ENCODE measurements around the gene ALDH9A1. TPM values are rescaled to one million over a fixed set of nuclear protein-coding genes. Genes with fewer than 3 reads are reported as not detected.

ALDH9A1 gene
- total RNA-seq, 1 donor: 118 TPM

GRCh38 chr1:165629848-165630628 lies 68.3 kb downstream of the ALDH9A1 start:
- peak overlapping the region; percentile 93 for H2AFZ ChIP-seq (ENCODE audit: low read length)
- H3K4me3 ChIP-seq (ENCODE audit: insufficient read depth, low read length): peak overlapping the region; percentile 90
- no peak for DNase-seq (ENCODE audit: insufficient read length, low spot score, missing footprints)
- peaks cover 39% of the 10 kb centered on the region for H3K79me2 ChIP-seq (ENCODE audit: insufficient read depth, low read length)
- H3K27me3 ChIP-seq (ENCODE audit: insufficient read depth, low read length): no peaks in the 10 kb centered on the region
- no peak for TF ChIP-seq CTCF (IDR thresholded peaks at IDR 0.05; ENCODE audit: extremely low read depth, low read depth, low read length)
- peaks cover 17% of the 10 kb centered on the region for H4K20me1 ChIP-seq (ENCODE audit: insufficient read depth, low read length)
- no peaks in the 10 kb centered on the region for H3K9me3 ChIP-seq (ENCODE audit: low read depth, low read length)
- H3K4me1 ChIP-seq (ENCODE audit: insufficient read depth, low read length): peaks cover 25% of the 10 kb centered on the region
- peak overlapping the region; percentile 97 for H3K4me2 ChIP-seq (ENCODE audit: insufficient read depth, low read length)
- no peaks in the 10 kb centered on the region for H3K36me3 ChIP-seq (ENCODE audit: insufficient read depth, low read length)
- peak overlapping the region; percentile 85 for H3K27ac ChIP-seq (ENCODE audit: low read depth, low read length)

DNA sequence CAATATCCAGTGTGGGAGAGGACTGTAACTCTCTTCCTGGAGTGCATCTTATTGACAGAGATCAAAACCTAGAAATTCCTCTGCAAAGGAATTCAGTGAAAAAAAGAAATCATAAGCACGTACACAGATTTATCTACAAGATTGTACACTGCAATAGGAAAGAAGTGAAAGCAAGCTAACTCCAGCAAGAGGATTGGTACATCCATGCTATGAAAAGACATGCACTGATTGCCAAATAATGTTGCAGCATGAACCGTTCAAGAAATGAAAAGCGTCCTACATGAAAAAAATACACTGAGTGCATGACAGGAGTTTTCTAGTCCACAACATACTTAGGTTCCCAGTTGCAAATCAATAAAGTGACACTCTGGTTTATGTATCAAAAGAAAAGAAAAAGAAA lies 69.2 kb downstream of the ALDH9A1 start:
- H3K36me3 ChIP-seq (ENCODE audit: insufficient read depth, low read length): no peaks in the 10 kb centered on the region
- no peak overlapping the region for H3K4me3 ChIP-seq (ENCODE audit: insufficient read depth, low read length)
- H2AFZ ChIP-seq (ENCODE audit: low read length): no peak overlapping the region
- H3K27ac ChIP-seq (ENCODE audit: low read depth, low read length): no peak overlapping the region
- DNase-seq (ENCODE audit: insufficient read length, low spot score, missing footprints): no peak
- no peaks in the 10 kb centered on the region for H3K9me3 ChIP-seq (ENCODE audit: low read depth, low read length)
- H4K20me1 ChIP-seq (ENCODE audit: insufficient read depth, low read length): peaks cover 15% of the 10 kb centered on the region
- H3K4me2 ChIP-seq (ENCODE audit: insufficient read depth, low read length): no peak overlapping the region
- no peaks in the 10 kb centered on the region for H3K27me3 ChIP-seq (ENCODE audit: insufficient read depth, low read length)
- peaks cover 22% of the 10 kb centered on the region for H3K4me1 ChIP-seq (ENCODE audit: insufficient read depth, low read length)
- TF ChIP-seq CTCF (IDR thresholded peaks at IDR 0.05; ENCODE audit: extremely low read depth, low read depth, low read length): no peak
- peaks cover 30% of the 10 kb centered on the region for H3K79me2 ChIP-seq (ENCODE audit: insufficient read depth, low read length)

GRCh38 chr1:165628147-165628822 lies 70.1 kb downstream of the ALDH9A1 start:
- Histone ChIP-seq H3K4me1 (ENCODE audit: insufficient read depth, low read length) (peaks cover 13% of the 10 kb centered on the region), H3K4me2 (ENCODE audit: insufficient read depth, low read length) (no peak overlapping the region), H3K27ac (ENCODE audit: low read depth, low read length) (no peak overlapping the region), H2AFZ (ENCODE audit: low read length) (no peak overlapping the region), H3K79me2 (ENCODE audit: insufficient read depth, low read length) (peaks cover 22% of the 10 kb centered on the region), H3K9me3 (ENCODE audit: low read depth, low read length) (no peaks in the 10 kb centered on the region), H3K4me3 (ENCODE audit: insufficient read depth, low read length) (no peak overlapping the region), H3K36me3 (ENCODE audit: insufficient read depth, low read length) (no peaks in the 10 kb centered on the region), H4K20me1 (ENCODE audit: insufficient read depth, low read length) (peaks cover 7% of the 10 kb centered on the region), H3K27me3 (ENCODE audit: insufficient read depth, low read length) (no peaks in the 10 kb centered on the region)
- no peak for DNase-seq (ENCODE audit: insufficient read length, low spot score, missing footprints)
- no peak for TF ChIP-seq CTCF (IDR thresholded peaks at IDR 0.05; ENCODE audit: extremely low read depth, low read depth, low read length)

GRCh38 chr1:165624441-165624840 lies 73.9 kb downstream of the ALDH9A1 start:
- Histone ChIP-seq H3K4me2 (ENCODE audit: insufficient read depth, low read length) (no peak overlapping the region), H2AFZ (ENCODE audit: low read length) (no peak overlapping the region), H3K9me3 (ENCODE audit: low read depth, low read length) (no peaks in the 10 kb centered on the region), H3K4me1 (ENCODE audit: insufficient read depth, low read length) (no peaks in the 10 kb centered on the region), H3K36me3 (ENCODE audit: insufficient read depth, low read length) (no peaks in the 10 kb centered on the region), H3K4me3 (ENCODE audit: insufficient read depth, low read length) (no peak overlapping the region), H3K79me2 (ENCODE audit: insufficient read depth, low read length) (no peaks in the 10 kb centered on the region), H4K20me1 (ENCODE audit: insufficient read depth, low read length) (no peaks in the 10 kb centered on the region), H3K27me3 (ENCODE audit: insufficient read depth, low read length) (peaks cover 6% of the 10 kb centered on the region), H3K27ac (ENCODE audit: low read depth, low read length) (no peak overlapping the region)
- DNase-seq (ENCODE audit: insufficient read length, low spot score, missing footprints): no peak
- TF ChIP-seq CTCF (IDR thresholded peaks at IDR 0.05; ENCODE audit: extremely low read depth, low read depth, low read length): no peak
